GM06990 (cell line): Measurements from ENCODE around the gene NSMF.

ENCODE experiments used
- DNase-seq: peaks from one replicate; pipeline ENCODE4 v3.0.0-alpha.2; 2011; ENCODE audit not compliant: insufficient read length; ENCODE audit errors: extremely low read depth
- H3K27me3 ChIP-seq: replicated peaks from 2 replicates; pipeline ENCODE4 v1.6.0; 2011; ENCODE audit warnings: low read length; ENCODE audit not compliant: control insufficient read depth, insufficient read depth
- H3K36me3 ChIP-seq: 2 replicates; pipeline ENCODE4 v1.5.1; 2011; ENCODE audit warnings: low read length; ENCODE audit not compliant: control insufficient read depth, insufficient read depth
- H3K4me3 ChIP-seq: replicated peaks from 2 replicates; pipeline ENCODE4 v1.5.1; 2011; ENCODE audit warnings: low read depth, mild to moderate bottlenecking, control low read depth, low read length
- TF ChIP-seq, protein P1 (sequence below): IDR thresholded peaks from 2 replicates; pipeline ENCODE4 v1.5.1; 2011; ENCODE audit warnings: low read length, control low read depth, mild to moderate bottlenecking, inconsistent platforms; ENCODE audit not compliant: insufficient read depth, poor library complexity, severe bottlenecking

NSMF gene

DNA sequence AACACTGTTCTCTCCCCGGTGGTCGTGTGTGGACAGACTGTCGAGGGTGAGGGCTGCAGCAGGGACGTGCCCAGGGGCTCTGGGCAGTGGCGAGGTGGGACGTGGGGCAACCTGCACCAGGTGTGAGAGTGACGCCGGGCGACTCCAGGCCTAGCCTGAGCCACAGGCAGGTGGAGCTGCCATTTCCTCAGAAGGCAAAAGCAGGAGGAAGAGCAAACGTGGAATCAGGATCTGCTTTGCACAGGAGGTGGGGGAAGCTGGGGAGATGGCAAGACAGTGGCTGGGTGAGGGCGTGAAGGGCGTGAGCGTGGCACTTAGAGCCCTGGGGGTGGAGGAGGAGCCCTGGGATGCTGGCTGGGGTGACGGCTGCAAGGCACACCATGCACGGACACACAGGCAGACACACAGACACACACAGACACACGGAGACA is 39.6 kb upstream of the NSMF start:
- Histone ChIP-seq H3K27me3 (no peaks in the 10 kb centered on the region), H3K4me3 (no peak overlapping the region), H3K36me3 (no peaks in the 10 kb centered on the region)
- no peak for DNase-seq
- TF ChIP-seq, protein P1, sequence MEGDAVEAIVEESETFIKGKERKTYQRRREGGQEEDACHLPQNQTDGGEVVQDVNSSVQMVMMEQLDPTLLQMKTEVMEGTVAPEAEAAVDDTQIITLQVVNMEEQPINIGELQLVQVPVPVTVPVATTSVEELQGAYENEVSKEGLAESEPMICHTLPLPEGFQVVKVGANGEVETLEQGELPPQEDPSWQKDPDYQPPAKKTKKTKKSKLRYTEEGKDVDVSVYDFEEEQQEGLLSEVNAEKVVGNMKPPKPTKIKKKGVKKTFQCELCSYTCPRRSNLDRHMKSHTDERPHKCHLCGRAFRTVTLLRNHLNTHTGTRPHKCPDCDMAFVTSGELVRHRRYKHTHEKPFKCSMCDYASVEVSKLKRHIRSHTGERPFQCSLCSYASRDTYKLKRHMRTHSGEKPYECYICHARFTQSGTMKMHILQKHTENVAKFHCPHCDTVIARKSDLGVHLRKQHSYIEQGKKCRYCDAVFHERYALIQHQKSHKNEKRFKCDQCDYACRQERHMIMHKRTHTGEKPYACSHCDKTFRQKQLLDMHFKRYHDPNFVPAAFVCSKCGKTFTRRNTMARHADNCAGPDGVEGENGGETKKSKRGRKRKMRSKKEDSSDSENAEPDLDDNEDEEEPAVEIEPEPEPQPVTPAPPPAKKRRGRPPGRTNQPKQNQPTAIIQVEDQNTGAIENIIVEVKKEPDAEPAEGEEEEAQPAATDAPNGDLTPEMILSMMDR = no peak

DNA sequence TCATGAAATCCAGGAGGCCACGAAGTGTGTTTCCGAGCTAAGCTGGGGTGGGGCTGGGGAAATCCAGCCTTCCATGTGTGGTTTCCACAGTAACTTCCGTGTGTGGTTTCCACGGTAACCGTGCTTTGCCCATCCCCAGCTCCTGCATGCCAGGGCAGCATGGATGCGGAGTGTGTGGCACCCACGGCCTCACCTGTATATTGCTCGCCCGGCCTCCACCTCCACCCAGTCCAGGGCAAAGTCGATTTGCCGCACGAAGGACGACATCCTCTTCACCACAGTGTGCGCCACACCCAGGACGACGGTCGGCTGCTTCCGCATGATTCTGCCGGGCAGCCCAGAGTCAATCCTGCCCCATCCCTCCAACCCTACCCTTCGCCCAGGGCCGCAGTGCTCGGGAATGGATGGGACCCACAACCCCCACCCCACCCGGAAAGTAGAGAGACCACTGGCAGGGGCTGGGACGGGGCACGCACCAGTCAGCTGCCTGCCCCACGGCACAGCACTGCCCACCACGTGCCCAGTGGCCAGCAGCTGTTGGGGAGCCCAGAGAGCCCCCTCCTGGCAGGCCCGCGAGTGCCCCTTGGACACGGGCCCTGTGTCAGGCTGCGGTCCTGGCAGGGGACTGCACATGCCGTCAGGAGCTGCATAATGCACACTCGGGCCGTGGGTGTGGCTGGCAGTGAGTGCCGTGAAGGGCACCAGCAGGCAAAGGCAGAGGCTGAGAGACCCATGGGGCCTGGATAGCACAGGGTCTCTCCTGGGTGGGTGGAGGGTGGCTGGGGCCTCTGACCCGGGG is 39.0 kb upstream of the NSMF start:
- TF ChIP-seq, protein P1 = no peak
- H3K27me3 ChIP-seq = no peaks in the 10 kb centered on the region
- no peak for DNase-seq
- H3K36me3 ChIP-seq = no peaks in the 10 kb centered on the region
- no peak overlapping the region for H3K4me3 ChIP-seq

DNA sequence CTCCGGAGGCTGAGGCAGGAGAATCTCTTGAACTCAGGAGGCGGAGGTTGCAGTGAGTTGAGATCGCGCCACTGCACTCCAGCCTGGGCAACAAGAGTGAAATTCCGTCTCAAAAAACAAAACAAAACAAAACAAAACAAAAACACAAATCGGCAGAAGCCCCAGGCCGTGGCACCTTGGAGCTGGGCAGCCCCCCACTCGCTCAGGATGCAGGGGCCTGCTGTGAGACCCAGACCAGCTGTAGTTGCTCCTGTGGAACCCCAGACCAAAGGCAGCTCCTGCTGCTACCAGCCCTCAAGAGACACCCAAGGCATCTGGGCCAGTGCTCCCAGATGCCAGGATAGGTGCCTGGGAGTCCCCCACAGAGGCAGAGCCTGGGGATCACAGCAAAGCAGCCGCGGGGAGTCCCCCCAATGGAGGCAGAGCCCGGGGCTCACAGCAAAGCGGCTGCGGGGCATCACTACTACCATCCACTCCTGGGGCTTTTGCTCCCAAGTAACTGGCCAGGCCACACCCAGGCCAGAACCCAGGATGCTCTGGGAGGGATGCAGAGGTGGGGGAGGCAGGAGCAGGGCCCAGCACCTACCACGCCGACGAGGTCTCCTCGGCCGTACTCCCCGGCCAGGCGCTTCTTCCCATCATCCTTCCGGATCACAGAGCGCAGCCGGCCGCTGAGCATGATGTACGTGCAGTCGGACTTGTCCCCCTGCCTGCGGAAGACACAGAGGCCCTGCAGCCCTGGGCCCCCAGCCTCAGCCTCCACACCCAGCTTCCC is 37.7 kb upstream of the NSMF start:
- Histone ChIP-seq H3K36me3 (no peaks in the 10 kb centered on the region), H3K27me3 (no peaks in the 10 kb centered on the region), H3K4me3 (no peak overlapping the region)
- DNase-seq = no peak
- TF ChIP-seq, protein P1 = no peak

DNA sequence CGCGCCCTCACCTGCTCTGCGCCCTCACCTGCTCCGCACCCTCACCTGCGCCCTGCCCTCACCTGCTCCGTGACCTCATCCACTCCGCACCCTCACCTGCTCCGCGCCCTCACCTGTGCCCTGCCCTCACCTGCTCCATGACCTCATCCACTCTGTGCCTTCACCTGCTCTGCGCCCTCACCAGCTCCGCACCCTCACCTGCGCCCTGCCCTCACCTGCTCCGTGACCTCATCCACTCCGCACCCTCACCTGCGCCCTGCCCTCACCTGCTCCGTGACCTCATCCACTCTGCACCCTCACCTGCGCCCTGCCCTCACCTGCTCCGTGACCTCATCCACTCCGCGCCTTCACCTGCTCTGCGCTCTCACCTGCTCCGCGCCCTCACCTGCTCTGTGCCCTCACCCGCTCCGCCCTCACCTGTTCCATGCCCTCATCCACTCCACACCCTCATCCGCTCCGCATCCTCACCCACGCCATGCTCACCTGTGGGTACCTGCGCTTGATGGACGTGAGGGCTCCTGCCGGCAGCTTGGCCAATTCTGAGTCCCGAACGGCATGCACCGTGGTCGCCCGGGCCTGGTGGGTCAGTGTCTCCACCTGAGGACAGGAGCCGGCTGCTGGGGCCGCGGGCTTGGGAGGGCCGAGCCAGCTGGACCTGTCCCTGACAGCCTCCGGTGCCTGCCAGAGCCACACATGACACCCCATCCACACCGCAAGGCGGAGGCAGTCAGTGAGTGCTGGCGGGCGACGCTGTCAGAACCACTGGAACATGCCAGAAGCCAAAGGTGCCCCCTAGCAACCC is 35.6 kb upstream of the NSMF start:
- H3K36me3 ChIP-seq = no peaks in the 10 kb centered on the region
- no peaks in the 10 kb centered on the region for H3K27me3 ChIP-seq
- TF ChIP-seq, protein P1 = no peak
- H3K4me3 ChIP-seq = no peak overlapping the region
- no peak for DNase-seq

DNA sequence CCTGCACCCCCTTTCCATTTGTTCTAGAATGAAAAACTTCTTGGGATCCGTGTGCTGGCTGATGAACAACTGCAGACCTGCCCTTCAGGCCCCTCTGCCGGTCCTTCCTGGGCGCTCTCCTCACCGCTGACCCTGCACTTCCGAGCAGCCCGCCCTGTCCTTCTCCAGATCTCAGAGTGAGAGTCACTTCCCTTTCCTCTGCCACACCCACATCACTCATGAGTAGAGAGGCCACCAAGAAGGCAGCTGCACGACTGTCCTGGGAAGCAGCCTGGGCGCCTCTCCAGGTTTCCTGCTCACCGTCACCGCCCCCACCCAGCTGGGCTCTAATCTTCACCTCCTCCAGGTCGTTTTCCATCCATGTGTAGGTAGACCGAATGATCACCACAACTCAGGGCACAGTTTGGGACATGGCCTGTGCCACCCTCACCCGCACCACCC is 35.0 kb upstream of the NSMF start:
- no peaks in the 10 kb centered on the region for H3K36me3 ChIP-seq
- TF ChIP-seq, protein P1 = no peak
- no peak for DNase-seq
- no peak overlapping the region for H3K4me3 ChIP-seq
- H3K27me3 ChIP-seq = no peaks in the 10 kb centered on the region
